NCI-H2171 treated with DMSO at 0.1 percent for 48 hours (cell line): Measurements from ENCODE around the gene CFAP53.
"Not testable (repeated sequence)": the region's sequence is repeated elsewhere in the genome, so short reads cannot be mapped to it uniquely, and the experiment has no call there.

Experiments used
- DNase-seq: peaks from one replicate; lab custom pipeline; 2025; lab: John Stamatoyannopoulos, UW

CFAP53 gene

GRCh38 chr18:50266248-50266704 is at the start of gene CFAP53:
Gene CFAP53 (minus strand): TSS chr18:50266495. CDS start chr18:50266404, 91 bp downstream.
- peak; percentile 89 for DNase-seq

- DNase-seq: no peak
Observed at GRCh38 chr18:50315100-50315871, 49.0 kb upstream of the CFAP53 start.

GRCh38 chr18:50313873-50314460 is 47.7 kb upstream of the CFAP53 start:
- no peak for DNase-seq

- no peak for DNase-seq
Observed at GRCh38 chr18:50313031-50313607, 46.8 kb upstream of the CFAP53 start.

- DNase-seq: no peak
Observed at GRCh38 chr18:50312296-50313030, 46.2 kb upstream of the CFAP53 start.

GRCh38 chr18:50311650-50312049 is 45.4 kb upstream of the CFAP53 start:
- DNase-seq: no peak

GRCh38 chr18:50310080-50310479 is 43.8 kb upstream of the CFAP53 start:
- no peak for DNase-seq

- not testable (repeated sequence) for DNase-seq
Observed at GRCh38 chr18:50308851-50309250, 42.6 kb upstream of the CFAP53 start.

- peak; percentile 84 for DNase-seq
Observed at GRCh38 chr18:50307738-50308470, 41.6 kb upstream of the CFAP53 start.

GRCh38 chr18:50307400-50307737 is 41.1 kb upstream of the CFAP53 start:
- DNase-seq: no peak

GRCh38 chr18:50306944-50307343 is 40.6 kb upstream of the CFAP53 start:
- DNase-seq: no peak

GRCh38 chr18:50301074-50301473 is 34.8 kb upstream of the CFAP53 start:
- DNase-seq: no peak

- DNase-seq: no peak
Observed at GRCh38 chr18:50299626-50300388, 33.5 kb upstream of the CFAP53 start.

GRCh38 chr18:50298443-50299284 is 32.4 kb upstream of the CFAP53 start:
- no peak for DNase-seq

- no peak for DNase-seq
Observed at GRCh38 chr18:50297621-50298442, 31.5 kb upstream of the CFAP53 start.

- no peak for DNase-seq
Observed at GRCh38 chr18:50293039-50293438, 26.7 kb upstream of the CFAP53 start.

GRCh38 chr18:50289108-50289443 is 22.8 kb upstream of the CFAP53 start:
- no peak for DNase-seq

GRCh38 chr18:50288348-50289107 is 22.2 kb upstream of the CFAP53 start:
- DNase-seq: not testable (repeated sequence)
